ENCODE data around the gene MRPL49. TPM values are rescaled to one million over a fixed set of nuclear protein-coding genes. Genes with fewer than 3 reads are reported as not detected.

The MRPL49 gene
- 38.8 and 39.6 TPM in 2 replicates for total RNA-seq
- long read RNA-seq, transcript MRPL49-201 (4 exons, 2,019 nt): major isoform, 209 of 225 reads
- long read RNA-seq, transcript MRPL49-209 (3 exons, 518 nt): minor isoform, 6 of 225 reads
- long read RNA-seq, partial matches to known transcripts: 1 of 225 reads
- long read RNA-seq, other reads (novel, unspliced or antisense): 5 of 225 reads

DNA sequence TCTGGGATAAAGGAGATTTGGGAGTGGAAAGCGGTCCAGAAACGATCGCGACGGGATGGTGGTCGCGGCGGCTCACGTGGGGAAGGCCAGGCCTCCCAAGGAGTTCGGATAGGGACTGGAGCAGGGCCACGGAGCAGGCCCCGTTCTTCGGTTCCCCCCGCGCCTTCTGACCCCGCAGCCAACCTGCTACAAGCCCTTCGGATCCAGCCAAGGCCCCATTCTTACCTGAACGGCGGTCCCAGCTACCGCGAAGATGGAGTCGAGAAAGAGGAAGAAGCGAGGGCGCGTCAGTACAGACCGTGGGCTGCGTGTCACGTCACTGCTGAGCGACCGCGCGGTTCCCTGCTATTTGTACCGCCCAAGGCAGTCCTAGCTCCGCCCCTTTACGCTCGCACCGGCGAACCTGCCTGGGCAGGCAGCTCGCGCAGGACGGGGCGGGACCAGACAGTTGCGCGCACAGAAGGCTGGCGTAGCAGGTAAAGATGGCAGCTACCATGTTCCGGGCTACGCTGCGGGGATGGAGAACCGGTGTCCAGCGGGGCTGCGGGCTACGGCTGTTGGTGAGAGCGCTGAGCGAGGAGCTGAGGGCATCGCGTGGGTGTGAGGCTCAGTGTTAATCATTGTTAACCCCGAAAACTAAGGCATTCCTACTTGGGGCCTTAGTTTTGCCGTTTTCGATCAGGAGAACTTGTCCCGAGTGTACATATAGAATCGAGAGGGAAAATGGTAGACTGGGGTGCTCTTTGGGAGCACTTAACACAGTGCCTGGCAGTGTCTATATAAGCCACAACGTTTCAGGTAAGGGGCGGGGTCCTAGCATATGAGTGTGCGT, at the start of gene MRPL49, which contains the start of gene FAU:
Gene MRPL49, plus strand, starts transcription at position 457 of the 832 bp plus-strand sequence. Its CDS starts 26 bp downstream, at position 483.
Gene FAU, minus strand, starts transcription at position 270 of the 832 bp plus-strand sequence. CDS start 321 bp downstream, outside the sequence.
- no peaks in the 10 kb centered on the region for H3K9me3 Mint-ChIP-seq (ENCODE audit: low read depth)
- peak; percentile 93 for DNase-seq (ENCODE audit: low spot score, unreplicated experiment)
- H3K27ac Mint-ChIP-seq: peak within 1 kb of the TSS; percentile 98
- H3K27me3 Mint-ChIP-seq: no peaks in the 10 kb centered on the region
- peaks cover 14% of the 10 kb centered on the region for H3K4me1 Mint-ChIP-seq (ENCODE audit: low read depth)
- TF ChIP-seq, protein P1, sequence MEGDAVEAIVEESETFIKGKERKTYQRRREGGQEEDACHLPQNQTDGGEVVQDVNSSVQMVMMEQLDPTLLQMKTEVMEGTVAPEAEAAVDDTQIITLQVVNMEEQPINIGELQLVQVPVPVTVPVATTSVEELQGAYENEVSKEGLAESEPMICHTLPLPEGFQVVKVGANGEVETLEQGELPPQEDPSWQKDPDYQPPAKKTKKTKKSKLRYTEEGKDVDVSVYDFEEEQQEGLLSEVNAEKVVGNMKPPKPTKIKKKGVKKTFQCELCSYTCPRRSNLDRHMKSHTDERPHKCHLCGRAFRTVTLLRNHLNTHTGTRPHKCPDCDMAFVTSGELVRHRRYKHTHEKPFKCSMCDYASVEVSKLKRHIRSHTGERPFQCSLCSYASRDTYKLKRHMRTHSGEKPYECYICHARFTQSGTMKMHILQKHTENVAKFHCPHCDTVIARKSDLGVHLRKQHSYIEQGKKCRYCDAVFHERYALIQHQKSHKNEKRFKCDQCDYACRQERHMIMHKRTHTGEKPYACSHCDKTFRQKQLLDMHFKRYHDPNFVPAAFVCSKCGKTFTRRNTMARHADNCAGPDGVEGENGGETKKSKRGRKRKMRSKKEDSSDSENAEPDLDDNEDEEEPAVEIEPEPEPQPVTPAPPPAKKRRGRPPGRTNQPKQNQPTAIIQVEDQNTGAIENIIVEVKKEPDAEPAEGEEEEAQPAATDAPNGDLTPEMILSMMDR (IDR thresholded peaks at IDR 0.05; ENCODE audit: unreplicated experiment): no peak
- H3K36me3 Mint-ChIP-seq (ENCODE audit: insufficient read depth): peaks cover 16% of the 10 kb centered on the region
- H3K4me3 Mint-ChIP-seq (ENCODE audit: low read depth): peak within 1 kb of the TSS; percentile 100

DNA sequence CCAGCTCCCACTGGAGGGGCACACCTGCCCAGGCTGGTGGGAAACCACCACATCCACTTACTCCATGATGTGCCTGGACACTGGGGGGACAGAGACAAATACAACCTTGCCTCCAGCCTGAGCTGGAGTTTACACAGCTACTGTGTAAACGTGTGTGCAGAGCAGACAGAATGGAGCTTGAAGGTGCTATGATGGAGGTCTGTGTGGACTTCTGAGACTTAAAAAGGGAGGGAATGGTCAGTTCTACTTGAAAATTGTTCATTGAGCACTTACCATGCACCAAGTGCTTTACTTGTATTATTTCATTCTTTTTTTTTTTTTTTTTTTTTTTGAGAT, 49.5 kb upstream of the MRPL49 start:
- Mint-ChIP-seq H3K9me3 (ENCODE audit: low read depth) (no peaks in the 10 kb centered on the region), H3K36me3 (ENCODE audit: insufficient read depth) (no peaks in the 10 kb centered on the region), H3K27ac (no peak overlapping the region), H3K4me1 (ENCODE audit: low read depth) (no peaks in the 10 kb centered on the region), H3K27me3 (no peaks in the 10 kb centered on the region), H3K4me3 (ENCODE audit: low read depth) (no peak overlapping the region)
- DNase-seq (ENCODE audit: low spot score, unreplicated experiment): no peak
- TF ChIP-seq, protein P1 (IDR thresholded peaks at IDR 0.05; ENCODE audit: unreplicated experiment): no peak

DNA sequence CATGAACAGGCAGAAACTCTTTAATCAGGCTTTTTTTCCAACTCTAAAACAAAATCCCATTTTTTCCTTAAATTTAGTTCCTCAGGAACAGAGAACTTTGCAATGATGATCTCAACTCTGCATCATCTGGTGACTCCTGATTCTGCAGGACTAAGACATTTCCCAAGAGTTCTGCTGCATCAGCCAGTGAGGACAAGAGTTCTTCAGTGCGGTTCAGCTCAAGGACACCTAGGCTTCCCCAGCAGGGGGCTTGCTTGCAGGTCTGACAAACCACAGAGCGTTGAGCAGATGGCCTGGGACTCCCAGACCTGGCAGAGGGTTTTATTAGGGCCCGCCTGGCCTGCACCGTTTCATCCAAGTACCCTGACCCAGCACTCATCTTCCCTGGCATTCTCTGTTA, 44.7 kb upstream of the MRPL49 start:
- Mint-ChIP-seq H3K27me3 (no peaks in the 10 kb centered on the region), H3K4me1 (ENCODE audit: low read depth) (no peaks in the 10 kb centered on the region), H3K4me3 (ENCODE audit: low read depth) (no peak overlapping the region), H3K9me3 (ENCODE audit: low read depth) (no peaks in the 10 kb centered on the region), H3K27ac (no peak overlapping the region), H3K36me3 (ENCODE audit: insufficient read depth) (peaks cover 3% of the 10 kb centered on the region)
- TF ChIP-seq, protein P1 (IDR thresholded peaks at IDR 0.05; ENCODE audit: unreplicated experiment): no peak
- no peak for DNase-seq (ENCODE audit: low spot score, unreplicated experiment)

DNA sequence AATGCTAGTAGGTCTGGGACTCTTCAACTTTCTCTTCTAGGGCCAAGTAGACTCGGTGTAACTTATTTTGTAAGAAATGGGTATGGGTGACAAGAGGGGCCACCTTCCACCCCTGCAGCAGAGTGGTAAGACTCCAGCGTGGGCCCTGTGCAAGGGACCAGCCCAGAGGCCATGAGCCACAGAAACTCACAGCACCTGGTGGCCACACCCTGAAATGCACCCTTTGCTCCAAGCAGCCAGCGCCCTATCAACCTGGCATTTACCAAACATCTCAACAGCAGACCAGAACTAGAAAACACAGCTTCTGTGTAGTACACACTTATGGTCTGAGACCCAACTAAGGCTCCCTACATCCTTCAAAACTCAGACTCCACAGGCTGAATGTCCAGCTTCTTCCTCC, 44.0 kb upstream of the MRPL49 start:
- no peak for DNase-seq (ENCODE audit: low spot score, unreplicated experiment)
- Mint-ChIP-seq H3K4me3 (ENCODE audit: low read depth) (no peak overlapping the region), H3K4me1 (ENCODE audit: low read depth) (peaks cover 4% of the 10 kb centered on the region), H3K9me3 (ENCODE audit: low read depth) (no peaks in the 10 kb centered on the region), H3K27ac (peak overlapping the region; percentile 67), H3K36me3 (ENCODE audit: insufficient read depth) (peaks cover 3% of the 10 kb centered on the region), H3K27me3 (no peaks in the 10 kb centered on the region)
- TF ChIP-seq, protein P1 (IDR thresholded peaks at IDR 0.05; ENCODE audit: unreplicated experiment): peak; percentile 62

DNA sequence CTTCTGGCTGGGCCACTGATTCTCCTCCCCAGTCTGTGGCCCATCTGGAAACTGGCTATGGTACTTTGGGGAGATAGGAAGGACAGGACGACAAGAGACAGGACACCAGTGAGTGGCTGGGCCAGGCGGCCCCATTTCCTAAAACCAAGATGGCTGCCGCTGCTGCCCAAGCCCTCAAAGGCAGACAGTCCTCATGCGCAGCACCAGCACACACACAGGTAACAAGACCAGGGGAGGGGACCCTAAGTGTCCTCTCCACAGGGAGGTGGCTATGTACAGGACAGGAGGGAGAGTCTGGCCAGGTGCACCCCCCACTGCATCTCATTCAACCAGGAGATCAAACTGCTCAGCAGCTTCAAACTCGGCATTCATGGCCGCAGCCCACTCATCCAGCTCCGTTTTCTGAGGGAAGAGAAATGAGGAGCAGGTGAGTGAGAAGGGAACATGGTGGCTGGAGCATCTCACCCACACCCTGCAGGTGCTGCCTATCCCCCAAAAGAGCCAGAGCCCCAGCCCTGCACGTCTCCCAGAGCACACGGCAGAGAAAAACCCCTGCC, 43.3 kb upstream of the MRPL49 start:
- Mint-ChIP-seq H3K4me1 (ENCODE audit: low read depth) (peaks cover 8% of the 10 kb centered on the region), H3K36me3 (ENCODE audit: insufficient read depth) (peaks cover 3% of the 10 kb centered on the region), H3K4me3 (ENCODE audit: low read depth) (no peak overlapping the region), H3K27ac (peak overlapping the region; percentile 67), H3K9me3 (ENCODE audit: low read depth) (no peaks in the 10 kb centered on the region), H3K27me3 (no peaks in the 10 kb centered on the region)
- TF ChIP-seq, protein P1 (IDR thresholded peaks at IDR 0.05; ENCODE audit: unreplicated experiment): no peak
- DNase-seq (ENCODE audit: low spot score, unreplicated experiment): no peak

All from progenitor cell of endocrine pancreas (in vitro differentiated cells).